Body of pancreas (tissue), 4 donors: ENCODE measurements around the gene TDRD9.

Experiments
- POLR2A ChIP-seq, 3 donors: fragments of 450-650 bp; IDR thresholded peaks; one replicate each; pipeline ENCODE4 v1.6.1; 2016; ENCODE audit warnings: antibody characterized with exemption in 3 of 3, mild to moderate bottlenecking in 2 of 3
- TF ChIP-seq, protein P1 (sequence below), 7 experiments: fragments of 450-650 bp in 4 of 7; fragments of 200-600 bp in 3 of 7; sonication (generic) in 3 of 7; IDR thresholded peaks; one replicate each; pipeline ENCODE4 v1.5.1; 2016 to 2019; ENCODE audit warnings: antibody characterized with exemption in 7 of 7

DNA sequence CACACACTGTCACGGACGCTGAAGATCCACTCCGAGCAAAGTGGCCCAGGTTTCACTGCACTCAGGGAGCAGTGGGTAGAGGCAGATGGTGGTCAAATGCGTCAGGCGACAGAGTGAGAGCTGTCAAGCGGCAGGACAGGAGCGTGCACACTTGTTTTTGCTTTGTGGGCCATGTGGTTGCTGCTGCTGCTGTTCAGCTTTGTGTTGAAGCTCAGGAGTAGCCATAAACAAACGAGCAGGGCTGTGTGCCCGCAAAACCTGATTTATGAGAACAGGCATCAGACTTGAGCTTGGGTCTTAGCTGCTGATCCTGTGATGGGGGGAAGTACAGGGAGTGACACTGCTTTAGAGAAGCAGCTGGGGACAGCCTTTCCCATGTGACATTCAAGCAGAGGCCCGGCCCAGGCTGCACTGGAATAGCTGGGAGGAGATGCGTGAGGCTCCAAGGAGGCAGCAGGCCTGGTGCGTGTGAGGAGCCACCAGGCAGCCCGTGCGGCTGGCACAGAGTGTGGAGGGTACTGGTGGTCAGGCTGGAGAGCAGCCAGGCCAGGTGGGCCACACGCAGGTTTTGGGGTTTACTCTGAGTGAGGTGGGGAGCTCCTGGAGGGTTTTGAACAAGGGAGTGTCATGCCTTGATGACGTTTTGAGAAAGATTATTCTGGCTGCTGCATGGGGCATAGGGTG, 126.1 kb downstream of the TDRD9 start:
- TF ChIP-seq, protein P1, sequence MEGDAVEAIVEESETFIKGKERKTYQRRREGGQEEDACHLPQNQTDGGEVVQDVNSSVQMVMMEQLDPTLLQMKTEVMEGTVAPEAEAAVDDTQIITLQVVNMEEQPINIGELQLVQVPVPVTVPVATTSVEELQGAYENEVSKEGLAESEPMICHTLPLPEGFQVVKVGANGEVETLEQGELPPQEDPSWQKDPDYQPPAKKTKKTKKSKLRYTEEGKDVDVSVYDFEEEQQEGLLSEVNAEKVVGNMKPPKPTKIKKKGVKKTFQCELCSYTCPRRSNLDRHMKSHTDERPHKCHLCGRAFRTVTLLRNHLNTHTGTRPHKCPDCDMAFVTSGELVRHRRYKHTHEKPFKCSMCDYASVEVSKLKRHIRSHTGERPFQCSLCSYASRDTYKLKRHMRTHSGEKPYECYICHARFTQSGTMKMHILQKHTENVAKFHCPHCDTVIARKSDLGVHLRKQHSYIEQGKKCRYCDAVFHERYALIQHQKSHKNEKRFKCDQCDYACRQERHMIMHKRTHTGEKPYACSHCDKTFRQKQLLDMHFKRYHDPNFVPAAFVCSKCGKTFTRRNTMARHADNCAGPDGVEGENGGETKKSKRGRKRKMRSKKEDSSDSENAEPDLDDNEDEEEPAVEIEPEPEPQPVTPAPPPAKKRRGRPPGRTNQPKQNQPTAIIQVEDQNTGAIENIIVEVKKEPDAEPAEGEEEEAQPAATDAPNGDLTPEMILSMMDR (IDR thresholded peaks at IDR 0.05) = no peak
- no peak for TF ChIP-seq POLR2A (IDR thresholded peaks at IDR 0.05)
